GM19372 (cell line): ENCODE results near the gene PRICKLE2.

Experiments used
- ATAC-seq: cut with Tn5 transposase; IDR thresholded peaks from one replicate; pipeline ENCODE4 v1.9.1; 2021; ENCODE audit warnings: mild to moderate bottlenecking, low read depth, moderate library complexity; ENCODE audit not compliant: unreplicated experiment

The PRICKLE2 gene

DNA sequence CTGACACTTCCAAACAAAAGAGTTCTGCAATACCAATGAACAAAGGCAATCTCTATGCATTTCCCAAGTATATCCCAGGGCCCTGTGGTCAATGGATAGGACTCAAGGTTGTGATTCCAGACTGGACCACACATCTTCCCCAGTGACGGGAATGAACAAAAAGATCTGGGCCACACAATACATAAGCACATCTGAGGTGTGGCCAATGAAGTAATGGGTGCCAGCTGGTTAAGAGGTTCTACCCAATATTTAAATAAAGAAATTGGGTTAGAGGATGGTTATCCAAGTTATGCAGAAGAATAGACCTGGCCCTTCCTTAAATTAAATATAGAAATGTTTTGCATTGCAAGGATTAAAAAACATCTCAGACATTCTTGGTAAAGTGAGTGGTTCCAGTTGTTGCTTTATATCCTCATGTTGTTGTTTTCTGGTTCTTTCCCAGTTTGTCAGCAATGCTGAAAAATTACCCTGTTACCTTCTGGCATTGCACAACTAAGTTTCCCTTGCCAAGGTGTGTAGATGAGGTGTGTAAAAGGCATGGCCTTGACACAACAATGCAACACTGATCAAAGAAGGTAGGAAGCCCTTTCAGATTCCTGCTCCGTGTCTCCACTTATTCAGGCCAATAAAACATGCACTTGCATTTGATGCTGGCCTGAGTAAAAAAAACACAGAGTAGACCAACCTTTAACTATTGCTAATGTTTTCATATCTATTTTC is 86.5 kb downstream of the PRICKLE2 start:
- ATAC-seq, result no peak

DNA sequence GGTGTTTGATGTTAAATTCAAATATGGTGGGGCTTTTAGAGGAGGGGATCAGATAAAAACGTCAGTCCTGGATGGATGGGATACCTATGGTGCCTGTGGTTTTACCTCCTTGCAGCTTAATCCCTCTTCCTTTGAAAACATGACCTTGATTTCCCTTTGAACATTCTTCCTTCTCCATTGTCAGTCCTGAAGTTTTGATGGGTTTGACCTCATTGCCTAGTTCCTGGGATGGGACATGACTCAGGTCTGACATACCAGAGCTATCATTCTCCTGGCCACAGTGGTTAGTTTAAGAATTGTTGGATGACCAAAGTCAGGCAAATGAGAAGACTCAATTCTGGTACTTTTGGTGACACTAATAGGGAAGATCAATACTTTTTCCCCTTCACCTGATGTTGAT is 87.2 kb downstream of the PRICKLE2 start:
- no peak for ATAC-seq

DNA sequence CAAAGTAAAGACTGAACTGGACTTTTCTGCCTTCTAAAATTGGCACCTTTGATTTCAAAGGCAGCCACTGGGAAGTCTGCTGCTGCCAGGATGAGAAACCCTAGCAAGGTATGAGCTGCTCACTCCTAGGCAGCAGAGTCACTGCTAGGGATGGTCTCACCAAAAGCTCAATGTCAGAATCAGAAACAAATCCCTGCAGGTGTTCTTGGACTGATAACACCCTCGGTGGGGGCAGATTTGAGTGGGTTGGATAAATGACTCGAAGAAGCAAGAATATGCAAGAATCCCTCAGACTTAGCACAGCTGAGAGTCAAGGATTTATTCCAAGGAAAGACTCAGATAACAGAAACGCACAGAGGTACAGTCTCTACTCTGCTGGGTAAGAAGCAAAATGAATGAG is 90.4 kb downstream of the PRICKLE2 start:
- no peak for ATAC-seq

DNA sequence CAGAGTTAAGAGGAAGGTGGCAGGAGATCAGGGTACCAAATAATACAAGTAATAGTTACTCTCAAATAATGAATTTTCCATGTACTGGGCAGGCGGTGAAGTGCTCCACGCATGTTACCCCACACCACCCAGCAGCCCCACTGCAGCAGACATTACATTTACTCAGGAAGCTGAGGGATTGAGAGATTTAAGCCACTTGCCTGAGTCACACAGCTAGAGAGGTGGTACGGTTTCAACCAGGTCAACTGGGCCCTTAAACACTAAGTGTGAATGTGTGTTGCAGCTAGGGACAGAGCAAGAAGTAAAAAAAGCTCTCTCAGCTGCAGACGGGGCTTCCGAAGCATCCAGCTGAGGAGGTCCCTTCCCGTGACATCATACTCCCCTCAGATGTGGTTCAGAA is 91.3 kb downstream of the PRICKLE2 start:
- ATAC-seq, result no peak

DNA sequence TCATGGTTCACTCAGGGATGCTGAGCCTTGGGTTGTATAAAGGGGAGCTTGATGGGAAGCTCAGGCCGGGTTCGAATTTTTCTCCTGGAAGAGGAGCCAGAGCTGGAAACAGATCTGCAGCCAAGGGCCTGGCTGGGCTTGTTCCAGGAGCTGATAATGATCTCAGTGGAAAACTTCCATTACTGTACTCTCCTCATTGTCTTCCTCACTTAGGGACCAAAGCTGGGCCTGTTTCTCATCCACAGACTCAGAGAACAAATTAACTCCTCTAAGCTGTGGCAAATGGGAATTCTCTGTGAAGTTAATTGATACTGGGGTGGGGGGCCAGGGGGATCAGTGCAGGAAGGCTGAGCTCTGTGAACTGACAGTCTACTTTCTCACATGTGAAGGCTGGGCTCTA is 92.0 kb downstream of the PRICKLE2 start:
- ATAC-seq, result no peak

DNA sequence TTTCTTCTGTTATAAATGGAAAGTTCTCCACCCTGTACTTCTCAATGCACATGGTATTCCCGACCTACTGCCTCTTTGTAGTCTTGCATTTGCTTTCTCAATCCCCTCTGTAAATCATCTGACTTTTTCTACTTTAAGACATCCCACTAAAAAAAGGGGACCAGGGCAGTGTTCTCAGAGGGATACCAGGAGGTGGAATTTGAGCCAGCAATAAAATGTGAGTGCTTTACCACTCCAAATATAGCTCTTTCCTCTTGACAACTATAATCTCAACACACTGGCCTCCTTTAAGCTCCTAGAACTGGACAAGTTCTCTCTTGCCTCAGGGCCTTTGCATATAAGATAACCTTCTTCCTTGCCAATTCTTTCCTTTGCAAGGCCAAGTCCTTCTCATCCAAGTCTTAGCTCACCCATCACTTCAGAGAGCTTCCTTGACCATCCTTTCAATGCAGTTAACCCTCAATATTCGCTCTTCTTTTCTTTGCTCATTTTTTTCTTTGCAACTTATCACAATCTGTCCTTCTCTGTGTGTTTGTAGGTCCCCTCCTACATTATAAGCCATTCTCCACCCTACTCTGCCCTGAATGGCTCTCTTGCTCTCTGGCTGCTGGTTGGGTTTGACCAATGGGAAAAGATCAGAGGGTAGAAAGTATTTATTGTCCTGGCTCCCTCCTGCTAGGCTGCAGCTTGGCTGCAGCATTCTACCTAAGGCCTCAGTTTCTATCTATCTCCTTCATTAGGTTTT is 93.4 kb downstream of the PRICKLE2 start:
- ATAC-seq, result no peak

DNA sequence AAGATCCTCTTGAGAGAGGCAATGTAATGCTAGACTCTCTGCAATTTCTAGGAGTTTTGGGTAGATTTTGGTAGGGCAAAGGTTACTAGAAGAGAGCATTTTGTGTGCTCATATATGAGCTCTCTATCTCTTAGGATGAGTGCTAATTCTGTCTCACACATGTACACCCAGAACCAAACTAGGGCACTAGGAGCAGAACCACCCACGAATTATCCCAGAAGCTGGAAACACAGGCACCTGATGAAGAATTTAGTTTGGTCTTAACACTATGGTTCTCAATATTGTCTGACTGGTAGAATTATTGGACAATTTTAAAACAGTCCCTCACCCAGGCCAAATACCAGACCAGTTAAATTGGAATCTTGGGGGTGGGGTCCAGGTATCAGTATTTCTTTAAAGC is 94.8 kb downstream of the PRICKLE2 start:
- ATAC-seq, result no peak

DNA sequence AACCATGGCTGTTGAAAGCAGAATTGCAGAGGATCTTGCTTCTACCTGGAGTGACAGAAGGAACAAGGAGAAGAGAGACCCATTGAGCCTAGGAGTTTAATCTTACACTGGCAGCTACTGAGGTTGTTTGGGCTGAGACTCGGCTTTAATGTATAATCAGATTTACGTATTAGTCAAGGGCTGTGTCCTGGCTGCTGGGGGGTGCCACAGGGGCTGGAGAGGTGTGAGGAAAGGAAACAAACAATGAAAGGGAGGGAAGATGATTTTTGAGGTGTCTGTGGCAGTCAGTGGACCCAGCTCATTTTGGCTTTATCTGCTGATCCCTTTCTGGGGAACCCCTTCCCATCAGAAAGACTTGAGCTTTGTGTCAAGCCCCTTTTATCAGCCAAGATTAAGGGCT is 95.7 kb downstream of the PRICKLE2 start:
- ATAC-seq, result no peak

DNA sequence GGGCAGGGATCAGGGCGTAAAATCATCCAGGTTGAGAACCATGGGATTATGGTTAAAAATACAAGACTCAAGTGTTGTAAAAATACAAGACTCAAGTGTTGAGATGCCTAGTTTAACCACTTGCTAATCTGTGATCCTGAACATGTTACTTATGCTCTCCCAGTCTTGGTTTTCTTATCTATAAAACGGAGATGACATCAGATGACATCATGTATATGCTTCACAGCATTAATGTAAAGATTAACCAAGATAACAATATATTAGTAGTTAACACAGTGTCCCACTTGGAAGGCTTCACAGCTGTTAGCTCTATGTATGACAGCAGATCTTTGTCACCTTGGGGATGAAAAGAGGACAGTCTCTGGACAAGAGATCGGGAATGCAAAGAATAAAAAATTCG is 96.2 kb downstream of the PRICKLE2 start:
- no peak for ATAC-seq

DNA sequence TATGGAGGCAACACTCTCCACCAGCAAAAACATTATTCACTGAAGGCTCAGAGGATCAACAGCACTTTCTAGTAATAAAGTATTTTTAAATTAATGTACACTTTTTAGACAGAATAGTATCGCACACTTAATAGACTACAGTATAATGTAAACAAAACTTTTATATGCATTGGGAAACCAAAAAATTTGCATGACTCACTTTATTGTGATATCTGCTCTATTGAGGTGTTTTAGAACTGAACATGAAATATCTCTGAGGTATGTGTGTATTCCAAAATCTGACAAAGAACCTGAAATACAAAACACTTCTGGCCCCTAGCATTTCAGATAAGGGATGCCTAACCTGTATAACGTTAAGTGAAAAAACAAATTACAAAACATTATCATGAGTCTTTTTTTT is 99.7 kb downstream of the PRICKLE2 start:
- no peak for ATAC-seq

DNA sequence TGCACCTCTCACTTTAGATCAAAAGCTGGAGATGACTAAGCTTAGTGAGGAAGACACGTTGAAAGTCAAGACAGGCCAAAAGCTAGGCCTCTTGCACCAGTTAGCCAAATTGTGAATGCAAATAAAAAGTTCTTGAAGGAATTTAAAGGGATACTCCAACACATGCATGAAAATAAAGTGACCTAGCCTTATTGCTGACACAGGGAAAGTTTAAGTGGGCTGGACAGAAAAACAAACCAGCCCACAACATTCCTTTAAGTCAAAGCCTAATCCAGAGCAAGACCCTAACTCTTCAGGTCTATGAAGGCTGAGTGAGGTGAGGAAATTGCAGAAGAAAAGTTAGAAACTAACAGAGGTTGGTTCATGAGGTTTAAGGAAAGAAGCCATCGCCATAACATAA is 101.3 kb downstream of the PRICKLE2 start:
- ATAC-seq, result no peak

DNA sequence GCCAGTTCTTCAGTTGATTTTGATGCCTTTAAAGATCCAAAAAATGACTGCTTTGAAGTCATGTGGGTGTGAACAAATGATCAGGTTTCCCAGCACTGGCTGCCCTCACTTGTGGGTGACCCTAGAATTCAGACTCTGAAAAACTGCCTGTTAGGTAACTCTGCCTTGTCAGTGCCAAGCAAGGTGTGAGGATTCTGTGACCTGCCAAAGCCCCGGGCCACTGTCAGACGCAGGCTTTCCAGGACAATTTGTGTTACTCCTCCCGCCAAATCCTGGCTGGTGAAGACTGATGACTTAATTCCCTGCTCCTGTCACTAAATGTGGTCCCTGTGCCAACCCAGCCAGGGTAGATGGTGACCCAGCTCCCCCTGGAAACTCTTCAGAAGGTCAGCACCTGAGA is 102.8 kb downstream of the PRICKLE2 start:
- ATAC-seq, result no peak

DNA sequence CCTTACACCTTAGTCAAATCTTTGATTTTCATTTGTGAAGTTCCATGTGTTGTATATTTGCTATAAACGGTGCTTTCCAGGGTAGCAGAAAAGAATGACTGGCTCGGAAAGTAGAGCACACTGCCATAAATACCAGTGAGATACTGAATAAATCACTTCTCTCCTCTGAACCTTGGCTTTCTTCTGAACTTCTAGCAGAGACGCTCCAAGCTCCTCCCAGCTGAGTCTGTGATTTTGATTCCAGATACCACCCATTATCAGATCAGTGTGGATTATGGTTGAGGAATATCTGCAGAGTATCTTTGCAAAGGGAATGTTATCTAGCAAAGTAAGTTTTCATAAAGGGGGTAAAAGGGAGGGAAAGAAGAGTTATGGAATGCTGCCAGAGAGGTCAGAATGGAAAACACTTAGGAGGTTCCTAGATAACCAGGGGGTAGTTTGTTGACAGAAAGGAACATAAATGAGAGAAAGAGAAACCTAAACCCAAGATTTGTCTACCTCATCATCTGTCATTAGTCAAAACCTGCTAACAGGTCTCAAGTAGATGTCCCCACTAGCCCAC is 103.4 kb downstream of the PRICKLE2 start:
- ATAC-seq, result no peak

DNA sequence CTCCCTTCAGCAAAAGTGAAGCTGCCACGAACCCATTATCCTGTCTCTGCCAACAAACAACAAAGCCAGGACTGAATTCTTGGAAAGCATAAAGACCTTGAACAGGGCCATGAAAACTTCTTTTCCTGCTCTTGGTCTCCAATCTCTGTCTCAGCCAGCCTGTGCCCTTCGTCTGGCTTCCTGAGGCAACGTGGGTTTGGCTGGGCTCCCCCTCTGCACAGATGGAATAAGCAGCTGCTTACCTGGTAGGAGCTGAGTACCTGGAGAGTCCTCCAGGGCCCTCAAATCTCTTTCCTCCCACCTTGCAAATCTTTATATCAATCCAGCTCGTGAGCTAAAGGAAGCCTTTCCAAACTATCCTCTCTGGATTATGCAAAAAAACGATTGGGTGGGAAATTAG is 104.4 kb downstream of the PRICKLE2 start:
- ATAC-seq, result no peak

DNA sequence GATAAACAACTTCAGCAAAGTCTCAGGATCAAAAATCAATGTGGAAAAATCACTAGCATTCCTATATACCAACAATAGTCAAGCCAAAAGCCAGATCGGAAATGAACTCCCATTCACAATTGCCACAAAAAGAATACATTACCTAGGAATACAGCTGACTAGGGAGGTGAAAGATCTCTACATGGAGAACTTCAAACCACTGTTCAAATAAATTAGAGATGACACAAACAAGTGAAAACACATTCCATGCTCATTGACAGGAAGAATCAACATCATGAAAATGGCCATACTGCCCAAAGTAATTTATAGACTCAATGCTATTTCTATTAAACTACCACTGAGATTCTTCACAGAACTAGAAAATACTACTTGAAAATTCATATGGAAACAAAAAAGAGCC is 107.8 kb downstream of the PRICKLE2 start:
- no peak for ATAC-seq

DNA sequence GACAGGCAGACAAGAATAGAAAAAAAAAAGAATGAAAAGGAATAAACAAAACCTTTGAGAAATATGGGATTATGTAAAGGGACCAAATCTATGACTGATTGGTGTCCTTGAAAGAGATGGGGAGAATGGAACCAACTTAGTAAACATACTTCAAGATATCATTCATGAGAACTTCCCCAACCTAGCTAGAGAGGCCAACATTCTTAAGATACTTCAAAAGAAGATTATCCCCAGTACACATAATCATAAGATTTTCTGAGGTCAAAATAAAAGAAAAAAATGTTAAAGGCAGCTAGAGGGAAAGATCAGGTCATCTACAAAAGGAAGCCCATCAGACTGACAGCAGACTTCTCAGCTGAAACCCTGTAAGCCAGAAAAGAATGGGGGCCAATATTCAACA is 110.6 kb downstream of the PRICKLE2 start:
- no peak for ATAC-seq

DNA sequence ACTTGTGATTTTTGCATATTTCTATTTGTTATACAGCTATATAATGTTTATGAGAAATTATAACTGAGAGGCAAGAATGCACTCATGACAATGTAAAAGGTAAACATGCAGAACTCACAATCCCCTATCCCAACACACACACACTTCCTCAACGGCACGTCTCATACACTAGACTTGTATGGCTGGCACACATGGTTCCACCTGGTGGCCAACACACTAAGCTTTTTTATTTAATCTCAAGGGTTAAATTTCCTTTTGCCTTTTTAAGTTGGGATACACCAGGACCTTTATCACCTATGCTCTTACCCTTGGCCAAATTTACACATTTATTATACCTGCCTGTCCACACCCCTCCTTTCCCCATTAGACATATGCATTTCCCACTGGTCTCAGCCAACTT is 113.4 kb downstream of the PRICKLE2 start:
- no peak for ATAC-seq

DNA sequence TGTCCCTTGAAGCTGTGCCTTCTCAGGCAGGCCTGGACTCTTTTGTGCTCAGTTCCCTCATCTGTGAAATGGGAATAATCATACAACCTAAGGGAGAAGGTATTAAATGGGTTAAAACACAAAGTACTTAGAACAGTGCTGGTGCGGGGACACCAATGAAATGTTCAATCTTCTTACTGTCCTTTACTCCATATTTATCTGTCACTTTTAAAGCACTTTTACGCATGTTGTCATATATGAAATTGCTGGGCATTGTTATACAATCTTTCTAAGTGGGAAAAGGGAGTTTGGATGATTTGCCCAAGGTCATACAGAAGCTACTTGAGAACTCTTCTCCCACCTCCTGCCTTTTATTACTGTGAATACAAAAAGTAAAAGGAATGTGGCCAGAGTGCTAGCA is 114.2 kb downstream of the PRICKLE2 start:
- no peak for ATAC-seq

DNA sequence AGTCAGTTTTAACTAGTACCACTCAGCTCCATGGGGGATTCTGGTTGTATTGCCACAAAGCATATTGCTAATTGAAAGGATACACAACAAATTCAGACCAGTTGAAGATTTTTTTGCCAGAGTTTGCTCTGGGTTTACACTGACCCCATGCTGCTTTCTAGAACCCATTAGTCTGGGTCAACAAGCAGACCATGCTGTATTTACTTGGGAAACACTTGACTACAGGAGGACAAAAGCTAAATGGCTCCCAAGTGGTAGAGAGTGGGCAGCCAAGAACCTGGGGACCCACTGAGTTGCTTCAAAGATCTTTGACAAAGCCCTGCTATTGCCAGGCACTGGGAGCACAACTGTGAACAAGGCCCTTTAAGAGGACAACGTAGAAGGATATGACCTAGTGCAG is 115.2 kb downstream of the PRICKLE2 start:
- ATAC-seq, result no peak

DNA sequence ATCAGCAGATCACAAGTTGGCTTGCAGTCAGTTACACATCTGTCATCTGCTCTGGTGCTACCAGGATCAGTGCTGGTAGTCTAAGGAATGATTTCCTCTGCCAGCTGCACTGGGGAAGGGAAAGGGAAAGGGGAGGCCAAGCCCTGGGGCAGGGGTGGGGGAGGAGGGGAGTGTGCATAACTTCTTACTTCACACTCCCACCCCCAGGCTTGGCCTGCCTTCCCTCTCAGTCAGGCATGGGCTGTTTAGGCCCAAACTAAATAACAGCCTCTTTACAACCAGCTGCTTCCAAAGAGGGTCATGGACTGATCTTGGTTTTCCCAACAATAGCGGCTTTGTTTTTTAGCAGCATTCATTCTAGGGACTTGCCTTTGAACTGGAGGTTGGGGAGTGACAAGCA is 115.8 kb downstream of the PRICKLE2 start:
- ATAC-seq, result no peak

DNA sequence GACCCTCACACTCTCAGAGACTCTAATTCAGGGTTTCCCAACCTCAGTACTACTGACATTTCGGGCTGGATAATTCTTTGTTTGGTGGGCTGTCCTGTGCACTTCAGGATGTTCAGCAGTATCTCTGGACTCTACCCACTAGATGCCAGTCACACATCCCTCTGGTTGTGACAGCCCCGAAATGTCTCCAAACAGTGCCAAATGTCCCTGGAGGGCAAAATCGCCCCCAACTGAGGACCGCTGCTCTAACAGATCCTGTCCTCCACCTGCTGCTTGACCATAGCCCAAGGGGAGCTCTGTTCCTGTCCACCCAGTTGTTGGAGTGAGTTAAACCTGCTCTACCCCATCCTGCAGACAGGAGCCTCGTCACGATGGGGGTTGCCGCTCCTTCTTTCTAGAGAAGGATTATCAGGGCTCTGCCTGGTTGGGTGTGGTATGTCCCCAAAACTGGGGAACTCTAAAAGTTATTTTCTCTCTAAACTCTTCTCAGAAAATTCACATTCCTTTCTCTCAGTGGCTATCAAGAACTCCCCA is 116.4 kb downstream of the PRICKLE2 start:
- ATAC-seq, result no peak

DNA sequence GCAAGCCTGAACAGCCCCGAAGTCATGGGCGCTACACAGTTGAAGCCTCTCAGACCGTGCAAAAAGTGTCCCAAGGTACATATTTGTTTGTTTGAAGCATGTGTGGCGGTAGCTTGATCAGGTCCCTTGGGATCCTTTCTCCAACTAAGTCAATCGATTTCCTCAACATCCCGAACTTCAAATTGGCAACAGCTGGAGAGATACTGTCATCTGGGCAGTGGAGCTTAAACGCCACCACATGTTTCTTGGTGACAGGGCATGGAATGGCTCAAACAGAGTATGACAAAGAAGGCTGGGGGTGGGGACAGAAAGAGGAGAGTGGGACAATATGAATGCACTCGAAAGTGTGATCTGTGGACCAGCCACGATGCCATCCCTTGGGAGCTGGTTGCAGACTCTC is 117.0 kb downstream of the PRICKLE2 start:
- ATAC-seq, result no peak
